GM12873 (cell line): ENCODE results near the gene EIF4E1B.

ENCODE experiments used
- TF ChIP-seq, protein P1 (sequence below): IDR thresholded peaks from 2 replicates; pipeline ENCODE4 v1.5.1; 2012; ENCODE audit warnings: low read depth, mild to moderate bottlenecking, moderate library complexity, low read length, control low read depth; ENCODE audit not compliant: insufficient read depth; ENCODE audit errors: missing control alignments

The EIF4E1B gene

DNA sequence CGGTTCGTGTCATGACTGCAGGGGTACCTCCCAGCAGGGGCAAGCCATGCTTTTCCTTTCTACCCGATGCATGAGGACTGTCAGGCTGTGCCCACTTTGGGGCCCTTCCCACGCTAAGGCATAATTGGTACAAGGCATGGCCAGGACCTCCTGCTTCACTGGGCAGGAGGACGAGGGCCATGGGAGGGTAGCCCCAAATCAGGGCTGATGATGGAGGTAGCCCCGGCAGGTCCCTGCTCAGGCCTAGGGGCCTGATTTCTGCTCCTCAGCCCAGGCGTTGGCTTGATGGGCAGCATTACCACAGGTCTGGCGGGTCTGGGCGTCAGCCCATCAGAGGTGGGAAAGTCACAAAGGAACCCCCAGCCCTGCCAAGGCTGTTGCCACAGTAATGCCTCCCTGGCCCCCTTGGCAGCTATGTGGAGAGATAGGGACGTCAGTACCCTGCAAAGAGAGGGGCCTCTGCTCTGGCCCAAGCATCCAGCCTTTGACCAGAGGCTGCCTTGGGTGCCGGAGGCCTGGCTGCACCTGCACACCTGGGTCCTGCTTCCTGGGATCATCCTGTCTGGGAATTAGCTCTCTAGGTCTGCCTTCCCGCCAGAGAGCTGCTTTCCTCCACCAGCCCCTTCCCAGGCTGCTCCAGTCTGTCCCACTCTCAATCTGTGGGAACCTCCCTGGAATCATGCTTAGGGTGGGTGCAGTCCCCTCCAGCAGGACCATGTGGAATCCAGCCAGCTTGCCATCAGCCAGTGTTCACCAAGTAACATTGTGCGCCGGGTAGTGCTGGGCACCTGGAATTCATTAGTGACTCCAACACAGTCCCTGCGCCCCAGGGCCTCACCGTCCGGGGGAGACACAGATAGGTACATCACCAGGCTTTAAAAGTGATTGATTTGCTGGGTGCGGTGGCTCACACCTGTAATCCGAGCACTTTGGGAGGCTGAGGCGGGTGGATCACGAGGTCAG is 32.2 kb downstream of the EIF4E1B start:
- TF ChIP-seq, protein P1, sequence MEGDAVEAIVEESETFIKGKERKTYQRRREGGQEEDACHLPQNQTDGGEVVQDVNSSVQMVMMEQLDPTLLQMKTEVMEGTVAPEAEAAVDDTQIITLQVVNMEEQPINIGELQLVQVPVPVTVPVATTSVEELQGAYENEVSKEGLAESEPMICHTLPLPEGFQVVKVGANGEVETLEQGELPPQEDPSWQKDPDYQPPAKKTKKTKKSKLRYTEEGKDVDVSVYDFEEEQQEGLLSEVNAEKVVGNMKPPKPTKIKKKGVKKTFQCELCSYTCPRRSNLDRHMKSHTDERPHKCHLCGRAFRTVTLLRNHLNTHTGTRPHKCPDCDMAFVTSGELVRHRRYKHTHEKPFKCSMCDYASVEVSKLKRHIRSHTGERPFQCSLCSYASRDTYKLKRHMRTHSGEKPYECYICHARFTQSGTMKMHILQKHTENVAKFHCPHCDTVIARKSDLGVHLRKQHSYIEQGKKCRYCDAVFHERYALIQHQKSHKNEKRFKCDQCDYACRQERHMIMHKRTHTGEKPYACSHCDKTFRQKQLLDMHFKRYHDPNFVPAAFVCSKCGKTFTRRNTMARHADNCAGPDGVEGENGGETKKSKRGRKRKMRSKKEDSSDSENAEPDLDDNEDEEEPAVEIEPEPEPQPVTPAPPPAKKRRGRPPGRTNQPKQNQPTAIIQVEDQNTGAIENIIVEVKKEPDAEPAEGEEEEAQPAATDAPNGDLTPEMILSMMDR, result no peak

DNA sequence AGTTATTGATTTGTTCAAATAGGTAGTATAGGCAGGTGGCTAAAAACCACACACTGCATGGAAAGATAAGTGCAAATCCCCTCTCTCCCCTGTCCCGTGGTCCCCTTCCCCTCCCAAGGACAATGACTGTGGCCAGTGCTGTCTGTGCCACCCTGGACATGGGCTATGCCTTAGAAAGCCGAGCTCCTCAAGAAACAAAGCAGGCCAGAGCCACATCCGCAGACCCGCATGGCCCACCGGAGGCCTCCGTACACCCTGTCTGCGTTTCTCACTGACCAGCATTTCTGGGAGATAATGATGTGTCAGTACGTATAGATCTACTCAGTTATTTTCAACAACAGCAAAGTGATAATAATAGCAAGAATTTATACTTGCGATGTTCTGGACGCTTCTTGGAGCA is 33.1 kb downstream of the EIF4E1B start:
- TF ChIP-seq, protein P1, result no peak

DNA sequence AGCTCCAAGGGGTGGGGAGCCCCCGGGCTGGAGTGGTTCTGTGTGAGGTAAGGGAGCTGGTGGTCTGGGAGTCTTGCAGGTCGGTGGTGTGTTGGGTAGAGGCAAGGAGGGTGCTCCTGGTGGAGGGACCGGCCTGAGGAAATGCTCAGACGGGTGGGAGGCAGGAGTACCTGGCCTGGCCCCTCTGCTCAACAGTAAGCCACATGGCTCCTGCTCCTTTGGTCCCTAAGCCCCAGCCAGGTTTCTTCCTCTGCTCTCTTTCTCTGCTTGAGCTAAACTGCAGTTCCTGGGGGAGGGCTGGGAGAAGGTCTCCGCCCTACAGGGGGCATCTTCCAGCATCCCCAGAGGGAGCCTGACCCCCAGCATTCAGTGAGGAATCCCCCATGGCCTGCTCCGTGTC is 34.0 kb downstream of the EIF4E1B start:
- TF ChIP-seq, protein P1, result no peak

DNA sequence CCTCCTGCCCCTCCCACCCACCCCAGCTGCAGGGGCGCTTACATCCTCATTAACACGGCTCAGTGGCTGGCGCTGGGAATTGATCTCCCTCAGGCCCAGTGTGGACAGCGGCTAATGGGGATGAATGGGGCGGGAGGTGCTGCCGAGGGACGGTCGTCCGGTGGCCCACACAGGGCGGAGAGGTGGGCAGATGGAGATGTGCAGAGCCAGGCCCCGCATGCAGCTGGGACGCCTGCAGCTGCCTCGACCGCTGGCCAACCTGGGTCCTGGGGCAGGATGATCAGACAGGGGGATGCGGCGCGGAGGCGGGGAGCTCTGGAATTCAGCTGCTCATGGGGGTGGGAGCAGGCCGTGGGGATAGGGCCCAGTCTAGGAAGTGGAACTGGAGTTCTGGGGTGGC is 34.4 kb downstream of the EIF4E1B start:
- TF ChIP-seq, protein P1, result no peak

DNA sequence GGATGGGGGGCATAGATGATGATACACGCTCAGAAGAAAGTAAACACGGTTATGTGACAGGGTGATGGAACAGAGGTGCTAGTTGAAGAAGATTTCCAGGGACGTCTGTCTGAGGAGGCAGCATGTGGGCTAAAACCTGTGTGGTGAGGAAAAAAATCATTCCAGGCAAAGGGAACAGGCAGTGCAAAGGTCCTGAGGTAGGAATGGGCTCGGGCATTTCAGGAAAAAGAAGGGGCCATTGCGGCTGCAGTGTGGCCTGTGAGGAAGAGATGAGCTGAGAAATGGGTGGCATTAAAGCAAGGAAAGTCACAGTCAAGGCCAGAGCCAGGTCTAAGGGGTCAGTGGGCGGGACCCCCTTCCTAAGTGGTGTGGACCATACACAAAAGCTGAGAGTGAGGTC is 35.0 kb downstream of the EIF4E1B start:
- TF ChIP-seq, protein P1, result no peak

DNA sequence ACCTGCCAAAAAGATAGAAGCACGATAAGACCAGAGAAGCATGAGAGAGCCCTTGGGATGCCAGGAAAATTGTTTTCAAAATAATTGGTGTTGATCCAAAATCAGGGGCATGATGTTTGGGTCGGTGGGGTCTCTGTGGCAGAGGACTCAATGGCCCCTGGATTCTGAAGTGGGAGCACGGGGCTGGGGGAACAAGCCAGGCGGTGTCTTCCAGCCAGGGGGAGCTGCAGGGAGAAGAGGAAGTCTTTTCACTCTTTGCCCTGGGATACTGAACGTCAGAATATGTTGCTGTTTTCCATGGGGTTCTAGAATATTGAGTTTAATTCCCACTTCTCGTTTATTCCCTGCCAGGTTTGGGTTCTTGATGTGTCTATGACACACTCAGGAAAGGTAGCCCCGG is 37.2 kb downstream of the EIF4E1B start:
- TF ChIP-seq, protein P1, result no peak

DNA sequence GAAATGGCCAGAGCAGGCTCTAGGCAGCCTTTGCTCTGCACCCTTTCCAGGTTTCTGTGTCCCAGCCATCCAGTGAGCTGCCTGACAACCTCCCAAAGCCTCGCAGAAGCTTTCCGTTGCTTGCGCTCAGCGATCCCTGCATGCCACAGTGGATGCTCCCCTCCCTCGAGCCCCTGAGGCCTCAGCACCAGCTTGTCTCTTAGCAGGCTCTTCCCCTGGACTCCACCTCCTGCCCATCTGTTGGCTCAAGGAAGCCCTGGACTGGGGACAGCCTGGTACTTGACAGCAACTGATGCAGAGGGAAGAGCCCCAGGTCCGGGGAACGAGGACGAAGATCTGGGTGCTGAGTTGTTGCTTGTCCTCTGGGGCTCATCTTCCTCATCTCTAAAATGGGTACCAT is 40.0 kb downstream of the EIF4E1B start:
- TF ChIP-seq, protein P1, result no peak
